Measurements from ENCODE around the gene TRMT112. TPM values are rescaled to one million over a fixed set of nuclear protein-coding genes. Genes with fewer than 3 reads are reported as not detected.

Gene TRMT112
- total RNA-seq, 1 donor from 2014 or later: 126 TPM

DNA sequence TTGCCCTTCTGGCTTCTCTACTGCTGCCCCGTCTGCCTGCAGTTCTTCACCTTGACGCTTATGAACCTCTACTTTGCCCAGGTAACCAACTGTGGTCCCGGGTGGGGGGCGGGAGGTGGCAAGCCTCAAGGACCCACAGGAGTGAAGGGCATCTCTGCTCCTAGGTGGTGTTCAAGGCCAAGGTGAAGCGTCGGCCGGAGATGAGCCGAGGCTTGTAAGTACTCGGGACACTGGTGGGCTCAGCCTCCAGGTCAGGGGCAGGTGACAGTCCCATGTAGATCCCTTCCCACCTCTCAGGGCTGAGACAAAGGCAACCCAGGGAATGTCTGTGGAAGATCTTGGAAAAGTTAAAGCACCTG lies 30.6 kb downstream of the TRMT112 start:
- Mint-ChIP-seq H3K9me3 (ENCODE audit: low read depth) (no peaks in the 10 kb centered on the region), H3K27me3 (ENCODE audit: low read depth) (peaks cover 5% of the 10 kb centered on the region), H3K27ac (ENCODE audit: unreplicated experiment) (no peak overlapping the region), H3K36me3 (ENCODE audit: low read depth) (peaks cover 2% of the 10 kb centered on the region), H3K4me3 (ENCODE audit: unreplicated experiment) (peak overlapping the region; percentile 80), H3K4me1 (ENCODE audit: low read depth) (peaks cover 30% of the 10 kb centered on the region)
- no peak for TF ChIP-seq CTCF (IDR thresholded peaks at IDR 0.05)
- DNase-seq (ENCODE audit: low spot score): no peak

GRCh38 chr11:64285885-64286800 lies 31.2 kb downstream of the TRMT112 start:
- H3K27ac Mint-ChIP-seq (ENCODE audit: unreplicated experiment): peak overlapping the region; percentile 32
- DNase-seq (ENCODE audit: low spot score): no peak
- TF ChIP-seq CTCF (IDR thresholded peaks at IDR 0.05): no peak
- peaks cover 30% of the 10 kb centered on the region for H3K4me1 Mint-ChIP-seq (ENCODE audit: low read depth)
- H3K36me3 Mint-ChIP-seq (ENCODE audit: low read depth): peaks cover 5% of the 10 kb centered on the region
- peaks cover 5% of the 10 kb centered on the region for H3K27me3 Mint-ChIP-seq (ENCODE audit: low read depth)
- no peaks in the 10 kb centered on the region for H3K9me3 Mint-ChIP-seq (ENCODE audit: low read depth)
- H3K4me3 Mint-ChIP-seq (ENCODE audit: unreplicated experiment): peak overlapping the region; percentile 80

GRCh38 chr11:64284962-64285884 lies 32.1 kb downstream of the TRMT112 start, which contains the start of gene GPR137:
Gene GPR137, plus strand, starts transcription at chr11:64285848. Its CDS starts 677 bp downstream, at chr11:64286525.
- no peak for DNase-seq (ENCODE audit: low spot score)
- H3K4me3 Mint-ChIP-seq (ENCODE audit: unreplicated experiment): peak within 1 kb of the TSS; percentile 80
- TF ChIP-seq CTCF (IDR thresholded peaks at IDR 0.05): no peak
- H3K4me1 Mint-ChIP-seq (ENCODE audit: low read depth): peaks cover 26% of the 10 kb centered on the region
- no peaks in the 10 kb centered on the region for H3K27me3 Mint-ChIP-seq (ENCODE audit: low read depth)
- peaks cover 6% of the 10 kb centered on the region for H3K36me3 Mint-ChIP-seq (ENCODE audit: low read depth)
- no peaks in the 10 kb centered on the region for H3K9me3 Mint-ChIP-seq (ENCODE audit: low read depth)
- peak within 1 kb of the TSS; percentile 92 for H3K27ac Mint-ChIP-seq (ENCODE audit: unreplicated experiment)

DNA sequence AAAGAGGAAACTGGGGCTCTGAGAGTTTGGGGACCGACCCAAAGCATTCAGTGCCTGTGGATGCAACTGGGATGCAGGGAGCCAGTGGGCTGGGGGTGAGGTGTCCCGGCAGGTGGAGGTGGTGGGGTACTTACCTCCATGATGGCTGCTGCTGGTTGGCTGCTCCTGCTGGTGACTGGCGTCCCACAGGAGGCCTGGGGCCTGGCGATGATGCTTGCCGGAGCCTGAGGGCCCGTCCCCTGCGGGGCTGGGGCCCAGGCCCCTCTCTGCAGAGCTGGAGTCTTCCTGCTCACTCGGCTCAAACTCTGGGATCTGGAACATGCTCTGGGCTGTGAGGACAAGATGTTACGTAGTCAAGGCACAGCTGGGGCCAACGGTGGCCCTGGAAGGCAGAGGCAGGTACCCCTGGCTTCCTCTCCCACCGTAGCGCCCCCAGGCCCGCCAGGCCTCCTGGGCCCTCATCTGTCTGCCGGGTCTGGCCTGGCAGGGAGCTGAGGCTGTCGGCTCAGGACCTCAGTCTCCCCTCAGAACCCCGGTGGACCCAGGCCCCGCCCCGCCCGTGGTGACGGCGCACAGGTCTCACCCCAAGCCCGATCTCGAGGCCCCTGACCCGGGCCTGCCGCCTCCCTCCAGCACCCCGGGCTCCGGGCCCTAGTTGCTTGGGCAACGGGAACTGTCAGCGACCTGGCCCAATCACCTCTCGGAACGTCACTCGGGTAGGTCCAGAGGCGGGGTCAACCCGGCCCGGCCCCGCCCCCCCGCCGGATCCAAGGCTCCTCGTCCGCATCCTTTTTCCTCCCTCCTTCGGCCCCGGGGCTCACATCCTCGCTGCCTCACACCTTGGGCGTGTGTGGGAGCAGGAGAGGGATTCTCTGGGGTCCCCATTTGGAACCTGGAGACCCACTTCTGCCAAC lies 33.1 kb downstream of the TRMT112 start, which contains the start of gene BAD:
BAD (minus strand) TSS at position 618 of the 914 bp plus-strand sequence; CDS start at position 321, 297 bp downstream.
- Mint-ChIP-seq H3K36me3 (ENCODE audit: low read depth) (peaks cover 7% of the 10 kb centered on the region), H3K27me3 (ENCODE audit: low read depth) (no peaks in the 10 kb centered on the region), H3K4me1 (ENCODE audit: low read depth) (peaks cover 26% of the 10 kb centered on the region), H3K27ac (ENCODE audit: unreplicated experiment) (peak within 1 kb of the TSS; percentile 92), H3K4me3 (ENCODE audit: unreplicated experiment) (peak within 1 kb of the TSS; percentile 80), H3K9me3 (ENCODE audit: low read depth) (no peaks in the 10 kb centered on the region)
- TF ChIP-seq CTCF (IDR thresholded peaks at IDR 0.05): no peak
- DNase-seq (ENCODE audit: low spot score): peak; percentile 96

Measured in chondrocyte (in vitro differentiated cells).